HuH-7.5 (cell line): ENCODE measurements around the gene ESRRB.

ENCODE experiments used
- DNase-seq: peaks from one replicate; pipeline ENCODE4 v3.0.0; 2011; ENCODE audit warnings: low spot score

ESRRB gene

DNA sequence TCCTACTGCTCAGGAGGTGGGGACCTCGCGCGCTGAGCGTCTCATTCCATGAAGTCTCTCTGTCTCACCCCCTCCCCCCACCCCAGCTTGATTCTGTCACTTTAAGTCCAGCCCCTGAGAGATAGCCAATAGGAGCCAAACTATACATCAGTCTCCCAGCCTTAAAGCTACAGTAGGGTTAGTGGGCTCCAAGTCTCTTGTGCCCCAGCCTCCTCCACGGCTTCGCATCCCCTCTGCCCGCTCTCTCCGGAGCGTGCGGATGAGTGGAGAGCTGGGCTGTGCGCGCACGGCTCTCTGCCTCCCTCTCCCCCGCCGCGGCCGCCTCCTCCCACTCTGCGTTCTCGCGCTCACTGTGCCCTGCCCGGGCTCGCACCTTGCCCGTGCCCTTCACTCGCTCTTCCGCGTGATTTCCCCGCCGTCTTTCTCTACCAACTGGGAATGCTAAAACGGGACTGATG lies at the start of gene ESRRB:
TSS of gene ESRRB (plus strand) at position 191 of the 458 bp plus-strand sequence. CDS start at position 456, 265 bp downstream.
- DNase-seq, result no peak

- DNase-seq, result no peak
Measured at GRCh38 chr14:76326918-76327689, 48.8 kb upstream of the ESRRB start.

- no peak for DNase-seq
Measured at GRCh38 chr14:76328457-76329137, 47.3 kb upstream of the ESRRB start.

DNA sequence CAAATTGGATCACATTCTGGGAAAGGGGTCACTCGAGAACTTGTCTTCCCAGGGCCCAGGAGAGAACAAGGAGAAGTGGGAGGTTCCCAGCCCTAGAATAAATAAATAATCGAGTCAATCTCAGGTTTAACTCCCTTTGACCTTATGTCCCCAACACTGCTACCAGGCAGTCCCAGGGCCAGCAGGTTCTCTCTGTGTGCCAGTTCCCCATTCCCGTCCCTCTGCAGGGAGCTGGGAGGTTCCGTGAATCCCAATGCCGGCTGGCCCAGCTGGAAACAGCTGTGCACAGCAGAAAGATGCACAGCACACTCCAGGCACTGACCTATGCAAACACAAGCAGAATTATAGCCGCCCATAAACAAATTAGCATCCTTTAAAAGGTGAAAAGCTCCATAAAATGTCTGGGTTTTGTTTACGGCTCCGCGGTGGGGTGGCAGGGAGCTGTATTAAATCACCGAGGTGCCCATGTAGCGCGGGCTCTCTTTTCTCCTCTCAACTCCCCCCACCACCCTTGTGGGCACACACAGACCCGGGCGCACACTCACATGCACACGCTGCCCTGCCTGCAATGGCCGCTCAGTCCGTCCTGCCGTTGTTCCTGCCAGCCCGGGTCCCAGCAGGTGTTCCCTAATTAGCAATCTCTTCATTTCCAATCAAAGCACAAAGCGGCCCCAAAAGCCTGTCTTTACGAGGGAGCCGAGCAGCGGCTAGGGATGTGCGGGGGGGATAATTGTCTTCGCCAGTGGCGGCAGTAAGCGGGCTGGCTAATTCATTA lies 46.6 kb upstream of the ESRRB start:
- no peak for DNase-seq

- no peak for DNase-seq
Measured at GRCh38 chr14:76329951-76330350, 46.0 kb upstream of the ESRRB start.

GRCh38 chr14:76330411-76331327 lies 45.3 kb upstream of the ESRRB start:
- no peak for DNase-seq

DNA sequence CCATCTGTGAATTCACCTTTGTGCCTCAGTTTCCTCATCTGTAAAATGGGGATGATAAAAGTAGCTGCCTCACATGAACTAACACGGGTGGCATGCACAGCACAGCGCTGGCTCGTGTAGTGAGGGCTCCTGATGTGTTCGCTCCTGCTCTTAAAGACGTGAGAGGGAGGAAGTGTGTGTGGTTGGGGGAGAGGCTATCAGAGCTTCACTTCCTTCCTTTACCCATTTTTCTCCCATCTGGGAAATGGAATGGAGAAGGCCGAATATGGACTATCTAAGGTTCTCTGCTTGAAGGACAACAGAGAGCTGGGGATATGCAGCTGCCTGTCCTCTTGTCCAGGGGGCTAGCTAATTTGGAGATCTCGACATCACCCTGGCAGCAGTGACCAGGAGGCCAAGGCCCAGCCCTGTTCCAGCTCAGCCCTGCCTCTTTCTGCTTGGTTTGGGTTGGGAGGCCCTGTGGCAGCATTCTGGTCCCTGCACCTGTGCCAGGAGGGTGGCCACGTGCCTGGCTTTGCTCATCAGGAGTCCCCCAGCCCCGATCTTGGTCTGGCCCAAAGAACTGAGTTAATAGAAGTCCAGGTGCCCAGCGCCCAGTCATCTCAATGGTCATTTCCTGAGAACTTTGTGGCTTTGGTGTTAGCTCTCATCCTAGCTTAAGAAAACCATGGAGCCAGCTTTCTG lies 44.5 kb upstream of the ESRRB start:
- no peak for DNase-seq

- no peak for DNase-seq
Measured at GRCh38 chr14:76333664-76334063, 42.3 kb upstream of the ESRRB start.

- no peak for DNase-seq
Measured at GRCh38 chr14:76334316-76334715, 41.6 kb upstream of the ESRRB start.

DNA sequence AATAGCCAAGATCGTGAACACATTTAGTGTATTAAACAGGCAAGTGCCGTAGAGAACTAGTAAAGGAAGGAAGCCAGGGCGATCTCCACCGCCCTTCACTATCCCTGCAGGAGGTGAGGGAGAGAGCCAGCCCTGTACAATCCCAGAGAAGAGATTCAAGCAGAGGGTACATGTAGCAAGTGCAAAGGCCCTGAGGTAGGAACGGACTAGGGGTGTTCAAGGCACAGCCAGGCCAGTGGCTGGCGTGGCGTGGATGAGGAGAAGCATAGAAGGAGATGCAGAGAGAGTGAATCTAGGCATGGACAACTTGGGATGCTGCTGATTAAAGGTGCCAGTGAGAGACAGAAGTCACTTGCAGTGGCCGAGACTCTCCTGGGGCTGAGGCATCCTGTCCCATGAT lies 39.1 kb upstream of the ESRRB start:
- no peak for DNase-seq

DNA sequence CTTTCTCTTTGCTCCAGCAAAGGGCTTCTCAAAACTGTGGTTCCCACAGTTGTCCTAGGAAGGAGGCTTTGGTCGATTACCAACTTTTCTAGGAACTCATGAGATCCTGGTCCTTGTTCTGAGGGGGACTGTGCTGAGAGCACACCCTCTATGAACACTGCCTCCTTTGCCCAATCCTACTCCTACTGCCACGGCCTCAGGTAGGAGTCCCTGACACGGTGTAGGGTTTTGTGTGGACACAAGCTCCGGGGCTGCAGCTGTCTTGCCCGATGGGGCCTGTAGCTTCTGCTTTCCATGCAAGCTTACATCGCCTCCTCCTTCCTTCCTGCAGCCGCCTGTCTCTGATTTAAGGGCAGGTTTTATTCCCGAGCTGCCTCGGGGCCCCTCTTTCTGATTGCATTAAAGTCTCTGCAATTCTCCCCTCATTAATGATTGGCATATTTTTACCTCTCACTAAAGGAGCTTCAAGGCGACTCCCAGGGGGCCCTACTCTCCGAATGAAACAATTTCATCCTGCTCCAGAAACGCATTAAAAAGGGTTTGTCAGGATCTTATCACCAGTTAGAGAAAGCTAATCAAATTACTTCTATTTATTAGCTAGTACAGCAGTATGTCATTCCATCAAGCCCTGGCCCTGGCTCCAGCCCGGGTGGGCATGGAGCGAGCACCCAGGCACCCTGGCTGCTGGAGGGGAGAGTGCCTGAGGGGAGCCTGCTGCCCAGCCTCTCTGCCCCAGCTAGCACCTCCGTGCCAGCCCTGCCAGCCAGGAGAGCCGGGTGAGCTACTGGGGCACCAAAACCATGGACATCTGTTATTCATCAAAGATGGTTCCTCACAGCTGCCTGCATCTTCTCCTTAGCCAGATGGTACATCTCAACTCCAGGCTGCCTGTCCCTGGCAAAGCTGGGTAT lies 38.0 kb upstream of the ESRRB start:
- no peak for DNase-seq

- DNase-seq, result no peak
Measured at GRCh38 chr14:76339728-76340615, 36.0 kb upstream of the ESRRB start.

GRCh38 chr14:76343386-76343785 lies 32.6 kb upstream of the ESRRB start:
- DNase-seq, result no peak

- DNase-seq, result no peak
Measured at GRCh38 chr14:76346391-76347160, 29.4 kb upstream of the ESRRB start.

- DNase-seq, result no peak
Measured at GRCh38 chr14:76348898-76349297, 27.0 kb upstream of the ESRRB start.

DNA sequence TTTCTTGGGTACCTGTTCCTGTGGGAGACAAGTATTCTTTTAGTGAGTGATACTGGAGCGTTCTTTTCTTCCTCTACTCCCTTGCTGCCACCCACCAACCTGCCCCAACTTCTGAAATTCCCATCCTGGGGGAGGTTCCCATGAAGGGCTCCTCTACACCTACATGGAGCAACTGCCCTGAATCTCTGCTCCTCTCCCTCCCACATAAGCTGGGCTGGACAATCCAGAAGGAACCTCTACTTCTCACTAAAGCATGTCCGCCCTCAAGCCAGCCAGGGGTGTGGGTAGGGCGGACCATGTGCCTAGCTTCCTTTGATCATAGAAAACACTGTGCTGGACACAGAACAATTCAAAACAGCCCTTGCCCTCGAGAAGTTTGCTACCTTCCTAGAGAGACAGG lies 25.9 kb upstream of the ESRRB start:
- no peak for DNase-seq

- no peak for DNase-seq
Measured at GRCh38 chr14:76350671-76351070, 25.3 kb upstream of the ESRRB start.

- DNase-seq, result no peak
Measured at GRCh38 chr14:76351941-76352340, 24.0 kb upstream of the ESRRB start.
